Activated CD4-positive, alpha-beta T cell treated with anti-CD3 and anti-CD28 coated beads for 24 hours (primary cell): ENCODE data around the gene PMP22.

Experiments used
- DNase-seq, 2 donors: peaks; one replicate each; pipeline ENCODE4 v3.0.0-alpha.2; 2020; ENCODE audit warnings: low read depth in 2 of 2

The PMP22 gene

GRCh38 chr17:15265131-15265530 lies at the start of gene PMP22:
TSS of gene PMP22 (minus strand) at chr17:15265326. CDS start at chr17:15260727, 4,599 bp downstream.
- no peak for DNase-seq

GRCh38 chr17:15311996-15312395 lies 46.9 kb upstream of the PMP22 start:
- DNase-seq: no peak

GRCh38 chr17:15309793-15310192 lies 44.7 kb upstream of the PMP22 start:
- no peak for DNase-seq

- no peak for DNase-seq
These were observed 44.1 kb upstream of the PMP22 start for GRCh38 chr17:15309236-15309635.

GRCh38 chr17:15308758-15309157 lies 43.6 kb upstream of the PMP22 start:
- no peak for DNase-seq

- no peak for DNase-seq
These were observed 42.6 kb upstream of the PMP22 start for GRCh38 chr17:15307710-15308111.

GRCh38 chr17:15303851-15304250 lies 38.7 kb upstream of the PMP22 start:
- no peak for DNase-seq

GRCh38 chr17:15303268-15303667 lies 38.1 kb upstream of the PMP22 start:
- DNase-seq: no peak

- DNase-seq: no peak
These were observed 36.7 kb upstream of the PMP22 start for GRCh38 chr17:15301845-15302244.

- DNase-seq: no peak
These were observed 33.0 kb upstream of the PMP22 start for GRCh38 chr17:15298176-15298575.

- no peak for DNase-seq
These were observed 28.4 kb upstream of the PMP22 start for GRCh38 chr17:15293558-15293957.

- DNase-seq: no peak
These were observed 26.7 kb upstream of the PMP22 start for GRCh38 chr17:15291674-15292361.

- no peak for DNase-seq
These were observed 25.5 kb upstream of the PMP22 start for GRCh38 chr17:15290605-15291004.

- no peak for DNase-seq
These were observed 24.4 kb upstream of the PMP22 start for GRCh38 chr17:15289285-15290183.

- no peak for DNase-seq
These were observed 23.7 kb upstream of the PMP22 start for GRCh38 chr17:15288859-15289258.

- no peak for DNase-seq
These were observed 22.6 kb upstream of the PMP22 start for GRCh38 chr17:15287538-15288267.

- DNase-seq: no peak
These were observed 20.3 kb upstream of the PMP22 start for GRCh38 chr17:15285466-15285865.

- DNase-seq: no peak
These were observed 19.4 kb upstream of the PMP22 start for GRCh38 chr17:15284537-15284936.

- no peak for DNase-seq
These were observed 19.0 kb upstream of the PMP22 start for GRCh38 chr17:15284107-15284506.

GRCh38 chr17:15281909-15282308 lies 16.8 kb upstream of the PMP22 start:
- DNase-seq: no peak

- DNase-seq: no peak
These were observed 13.9 kb upstream of the PMP22 start for GRCh38 chr17:15278924-15279477.

GRCh38 chr17:15278380-15278779 lies 13.3 kb upstream of the PMP22 start:
- DNase-seq: no peak
